GM21447 (cell line): Measurements from ENCODE around the gene PDGFRA.
A peak's percentile ranks its signal among the peaks of the same experiment; 100 is the strongest.

Experiments used
- ATAC-seq: cut with Tn5 transposase; IDR thresholded peaks from one replicate; pipeline ENCODE4 v1.9.1; 2021; ENCODE audit not compliant: unreplicated experiment

PDGFRA gene

GRCh38 chr4:54228961-54229501 is at the start of gene PDGFRA:
TSS of gene PDGFRA (plus strand) at chr4:54229293. CDS start at chr4:54258769, 29,476 bp downstream.
- no peak for ATAC-seq

GRCh38 chr4:54184581-54184980 is 44.5 kb upstream of the PDGFRA start:
- ATAC-seq: no peak

- no peak for ATAC-seq
Measured at GRCh38 chr4:54185044-54185780, 43.9 kb upstream of the PDGFRA start.

GRCh38 chr4:54185866-54186265 is 43.2 kb upstream of the PDGFRA start:
- ATAC-seq: no peak

GRCh38 chr4:54186371-54186770 is 42.7 kb upstream of the PDGFRA start:
- ATAC-seq: no peak

- no peak for ATAC-seq
Measured at GRCh38 chr4:54187148-54187547, 41.9 kb upstream of the PDGFRA start.

GRCh38 chr4:54189140-54189539 is 40.0 kb upstream of the PDGFRA start:
- no peak for ATAC-seq

GRCh38 chr4:54192811-54193210 is 36.3 kb upstream of the PDGFRA start:
- no peak for ATAC-seq

- no peak for ATAC-seq
Measured at GRCh38 chr4:54197926-54198325, 31.2 kb upstream of the PDGFRA start.

- ATAC-seq: no peak
Measured at GRCh38 chr4:54199919-54200318, 29.2 kb upstream of the PDGFRA start.

- ATAC-seq: no peak
Measured at GRCh38 chr4:54209617-54210016, 19.5 kb upstream of the PDGFRA start.

GRCh38 chr4:54213001-54213400 is 16.1 kb upstream of the PDGFRA start:
- no peak for ATAC-seq

GRCh38 chr4:54213761-54214160 is 15.3 kb upstream of the PDGFRA start:
- no peak for ATAC-seq

- no peak for ATAC-seq
Measured at GRCh38 chr4:54215379-54216077, 13.6 kb upstream of the PDGFRA start.

- peak; percentile 76 for ATAC-seq
Measured at GRCh38 chr4:54217642-54218495, 11.2 kb upstream of the PDGFRA start.

- ATAC-seq: no peak
Measured at GRCh38 chr4:54218736-54219135, 10.4 kb upstream of the PDGFRA start.

- ATAC-seq: no peak
Measured at GRCh38 chr4:54224996-54225597, 4.0 kb upstream of the PDGFRA start.

GRCh38 chr4:54225598-54226403 is 3.3 kb upstream of the PDGFRA start:
- no peak for ATAC-seq

GRCh38 chr4:54226404-54227255 is 2.5 kb upstream of the PDGFRA start:
- no peak for ATAC-seq
